ENCODE measurements around the gene DPY19L2. TPM values are rescaled to one million over a fixed set of nuclear protein-coding genes. Genes with fewer than 3 reads are reported as not detected.
"Not testable (repeated sequence)": the region's sequence is repeated elsewhere in the genome, so short reads cannot be mapped to it uniquely, and the experiment has no call there.

The DPY19L2 gene
- total and polyA plus RNA-seq, 2 donors (not counting 1 experiment from before 2014, with no cell fraction given), result 0.09 to 0.62 TPM

- H3K27me3 Mint-ChIP-seq; H3K4me3 ChIP-seq (ENCODE audit: control extremely low read depth in 1 of 5, extremely low read depth in 1 of 5, insufficient read depth in 1 of 5, low read depth in 2 of 5, low read length in 4 of 5); H3K4me2 ChIP-seq (replicated peaks; ENCODE audit: low read depth, low read length, poor library complexity, severe bottlenecking); H3K9ac ChIP-seq (ENCODE audit: low read length); H3K9me3 Mint-ChIP-seq (ENCODE audit: insufficient read depth); POLR2A ChIA-PET; intact Hi-C loops (cut with micrococcal nuclease); H3K4me3 Mint-ChIP-seq; H3K27ac ChIP-seq (ENCODE audit: low read length in 2 of 2); CTCF ChIA-PET; H4K20me1 ChIP-seq (ENCODE audit: control insufficient read depth, insufficient read depth, low read length, poor library complexity, severe bottlenecking); H3K27me3 ChIP-seq (replicated peaks in 1 of 4; ENCODE audit: control extremely low read depth in 1 of 4, control insufficient read depth in 3 of 4, insufficient read depth in 4 of 4, low read length in 3 of 4); H3K27ac Mint-ChIP-seq; H3K4me1 ChIP-seq (ENCODE audit: control insufficient read depth in 2 of 2, insufficient read depth in 2 of 2, low read length in 2 of 2); DNase-seq; H2AFZ ChIP-seq (ENCODE audit: insufficient read depth, low read depth, low read length, poor library complexity, severe bottlenecking); H3K9me3 ChIP-seq (ENCODE audit: control extremely low read depth in 1 of 3, control insufficient read depth in 2 of 3, insufficient read depth in 1 of 3, low read length in 2 of 3); H3K36me3 ChIP-seq (replicated peaks in 1 of 2; ENCODE audit: control extremely low read depth in 1 of 2, control insufficient read depth in 1 of 2, extremely low read depth in 1 of 2, insufficient read depth in 2 of 2, low read length in 1 of 2); ATAC-seq (ENCODE audit: low read depth); H3K79me2 ChIP-seq (ENCODE audit: control insufficient read depth, insufficient read depth, low read length): not testable (repeated sequence)
- peaks cover 18% of the 10 kb centered on the region for H3K4me1 Mint-ChIP-seq
- WGBS (ENCODE audit: insufficient coverage), result no CpG with 5 or more reads among the region's 1 CpG
Measured at GRCh38 chr12:63714409-63714808, 46.1 kb upstream of the DPY19L2 start.

- POLR2A ChIA-PET; H3K79me2 ChIP-seq (ENCODE audit: control insufficient read depth, insufficient read depth, low read length): not testable (repeated sequence)
Measured at GRCh38 chr12:63713681-63714075, 45.4 kb upstream of the DPY19L2 start.

GRCh38 chr12:63712979-63713680, 44.8 kb upstream of the DPY19L2 start:
- CTCF ChIA-PET; H3K9ac ChIP-seq (ENCODE audit: low read length); H3K4me3 ChIP-seq (ENCODE audit: control extremely low read depth in 1 of 5, extremely low read depth in 1 of 5, insufficient read depth in 1 of 5, low read depth in 2 of 5, low read length in 4 of 5); H3K4me3 Mint-ChIP-seq; H2AFZ ChIP-seq (ENCODE audit: insufficient read depth, low read depth, low read length, poor library complexity, severe bottlenecking); H3K27ac ChIP-seq (ENCODE audit: low read length in 2 of 2); H3K27me3 ChIP-seq (replicated peaks in 1 of 4; ENCODE audit: control extremely low read depth in 1 of 4, control insufficient read depth in 3 of 4, insufficient read depth in 4 of 4, low read length in 3 of 4); H3K4me1 ChIP-seq (ENCODE audit: control insufficient read depth in 2 of 2, insufficient read depth in 2 of 2, low read length in 2 of 2); intact Hi-C loops (cut with micrococcal nuclease); H3K27me3 Mint-ChIP-seq; H3K9me3 Mint-ChIP-seq (ENCODE audit: insufficient read depth); H3K27ac Mint-ChIP-seq; DNase-seq; H4K20me1 ChIP-seq (ENCODE audit: control insufficient read depth, insufficient read depth, low read length, poor library complexity, severe bottlenecking); H3K79me2 ChIP-seq (ENCODE audit: control insufficient read depth, insufficient read depth, low read length); H3K4me2 ChIP-seq (replicated peaks; ENCODE audit: low read depth, low read length, poor library complexity, severe bottlenecking); H3K36me3 ChIP-seq (replicated peaks in 1 of 2; ENCODE audit: control extremely low read depth in 1 of 2, control insufficient read depth in 1 of 2, extremely low read depth in 1 of 2, insufficient read depth in 2 of 2, low read length in 1 of 2); POLR2A ChIA-PET; H3K9me3 ChIP-seq (ENCODE audit: control extremely low read depth in 1 of 3, control insufficient read depth in 2 of 3, insufficient read depth in 1 of 3, low read length in 2 of 3); ATAC-seq (ENCODE audit: low read depth): not testable (repeated sequence)
- WGBS (ENCODE audit: insufficient coverage), result no CpG with 5 or more reads among the region's 1 CpG
- H3K4me1 Mint-ChIP-seq, result peaks cover 18% of the 10 kb centered on the region

More at GRCh38 chr12:63713681-63714075, 45.4 kb upstream of the DPY19L2 start:
- WGBS (ENCODE audit: insufficient coverage), result no CpG with 5 or more reads among the region's 2 CpGs
- H3K27me3 Mint-ChIP-seq; H3K27me3 ChIP-seq (replicated peaks in 1 of 4; ENCODE audit: control extremely low read depth in 1 of 4, control insufficient read depth in 3 of 4, insufficient read depth in 4 of 4, low read length in 3 of 4); DNase-seq; H3K27ac ChIP-seq (ENCODE audit: low read length in 2 of 2); H4K20me1 ChIP-seq (ENCODE audit: control insufficient read depth, insufficient read depth, low read length, poor library complexity, severe bottlenecking); H3K4me1 ChIP-seq (ENCODE audit: control insufficient read depth in 2 of 2, insufficient read depth in 2 of 2, low read length in 2 of 2); H3K9ac ChIP-seq (ENCODE audit: low read length); CTCF ChIA-PET; intact Hi-C loops (cut with micrococcal nuclease); H3K4me2 ChIP-seq (replicated peaks; ENCODE audit: low read depth, low read length, poor library complexity, severe bottlenecking); H3K9me3 ChIP-seq (ENCODE audit: control extremely low read depth in 1 of 3, control insufficient read depth in 2 of 3, insufficient read depth in 1 of 3, low read length in 2 of 3); H2AFZ ChIP-seq (ENCODE audit: insufficient read depth, low read depth, low read length, poor library complexity, severe bottlenecking); H3K36me3 ChIP-seq (replicated peaks in 1 of 2; ENCODE audit: control extremely low read depth in 1 of 2, control insufficient read depth in 1 of 2, extremely low read depth in 1 of 2, insufficient read depth in 2 of 2, low read length in 1 of 2); H3K27ac Mint-ChIP-seq; H3K4me3 ChIP-seq (ENCODE audit: control extremely low read depth in 1 of 5, extremely low read depth in 1 of 5, insufficient read depth in 1 of 5, low read depth in 2 of 5, low read length in 4 of 5); ATAC-seq (ENCODE audit: low read depth); H3K4me3 Mint-ChIP-seq; H3K9me3 Mint-ChIP-seq (ENCODE audit: insufficient read depth): not testable (repeated sequence)
- H3K4me1 Mint-ChIP-seq, result peaks cover 18% of the 10 kb centered on the region

- H3K27ac Mint-ChIP-seq; H3K4me2 ChIP-seq (replicated peaks; ENCODE audit: low read depth, low read length, poor library complexity, severe bottlenecking); H3K4me3 ChIP-seq (ENCODE audit: control extremely low read depth in 1 of 5, extremely low read depth in 1 of 5, insufficient read depth in 1 of 5, low read depth in 2 of 5, low read length in 4 of 5); intact Hi-C loops (cut with micrococcal nuclease); DNase-seq; ATAC-seq (ENCODE audit: low read depth); H3K27ac ChIP-seq (ENCODE audit: low read length in 2 of 2); H3K9me3 ChIP-seq (ENCODE audit: control extremely low read depth in 1 of 3, control insufficient read depth in 2 of 3, insufficient read depth in 1 of 3, low read length in 2 of 3); H4K20me1 ChIP-seq (ENCODE audit: control insufficient read depth, insufficient read depth, low read length, poor library complexity, severe bottlenecking); H3K4me1 ChIP-seq (ENCODE audit: control insufficient read depth in 2 of 2, insufficient read depth in 2 of 2, low read length in 2 of 2); H3K9me3 Mint-ChIP-seq (ENCODE audit: insufficient read depth); CTCF ChIA-PET; H3K79me2 ChIP-seq (ENCODE audit: control insufficient read depth, insufficient read depth, low read length); H3K9ac ChIP-seq (ENCODE audit: low read length); H3K27me3 Mint-ChIP-seq; H2AFZ ChIP-seq (ENCODE audit: insufficient read depth, low read depth, low read length, poor library complexity, severe bottlenecking); H3K4me3 Mint-ChIP-seq; H3K36me3 ChIP-seq (replicated peaks in 1 of 2; ENCODE audit: control extremely low read depth in 1 of 2, control insufficient read depth in 1 of 2, extremely low read depth in 1 of 2, insufficient read depth in 2 of 2, low read length in 1 of 2); POLR2A ChIA-PET; H3K27me3 ChIP-seq (replicated peaks in 1 of 4; ENCODE audit: control extremely low read depth in 1 of 4, control insufficient read depth in 3 of 4, insufficient read depth in 4 of 4, low read length in 3 of 4): not testable (repeated sequence)
- peaks cover 18% of the 10 kb centered on the region for H3K4me1 Mint-ChIP-seq
- WGBS (ENCODE audit: insufficient coverage), result no CpG with 5 or more reads among the region's 2 CpGs
Measured at GRCh38 chr12:63712376-63712974, 44.2 kb upstream of the DPY19L2 start.
